ENCODE measurements around the gene BLM.

DNA sequence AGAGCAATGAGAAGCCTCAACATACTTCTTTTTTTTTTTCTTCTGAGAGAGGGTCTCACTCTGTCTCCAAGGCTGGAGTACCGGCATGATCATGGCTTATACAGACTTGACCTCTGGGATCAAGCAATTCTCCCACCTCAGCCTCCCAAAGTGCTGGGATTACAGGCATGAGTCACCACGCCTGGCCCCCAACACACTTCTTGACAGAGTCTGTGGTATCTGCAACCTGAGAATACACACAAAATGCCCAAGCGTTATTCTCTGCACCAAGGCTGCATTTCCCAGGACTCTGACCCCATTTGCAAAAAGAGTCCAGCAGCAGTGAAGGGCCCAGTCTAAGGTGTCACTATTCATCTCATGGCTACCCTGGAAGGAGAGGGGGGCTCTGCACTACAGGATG, 42.7 kb upstream of the BLM start:
- TF ChIP-seq, protein P1, sequence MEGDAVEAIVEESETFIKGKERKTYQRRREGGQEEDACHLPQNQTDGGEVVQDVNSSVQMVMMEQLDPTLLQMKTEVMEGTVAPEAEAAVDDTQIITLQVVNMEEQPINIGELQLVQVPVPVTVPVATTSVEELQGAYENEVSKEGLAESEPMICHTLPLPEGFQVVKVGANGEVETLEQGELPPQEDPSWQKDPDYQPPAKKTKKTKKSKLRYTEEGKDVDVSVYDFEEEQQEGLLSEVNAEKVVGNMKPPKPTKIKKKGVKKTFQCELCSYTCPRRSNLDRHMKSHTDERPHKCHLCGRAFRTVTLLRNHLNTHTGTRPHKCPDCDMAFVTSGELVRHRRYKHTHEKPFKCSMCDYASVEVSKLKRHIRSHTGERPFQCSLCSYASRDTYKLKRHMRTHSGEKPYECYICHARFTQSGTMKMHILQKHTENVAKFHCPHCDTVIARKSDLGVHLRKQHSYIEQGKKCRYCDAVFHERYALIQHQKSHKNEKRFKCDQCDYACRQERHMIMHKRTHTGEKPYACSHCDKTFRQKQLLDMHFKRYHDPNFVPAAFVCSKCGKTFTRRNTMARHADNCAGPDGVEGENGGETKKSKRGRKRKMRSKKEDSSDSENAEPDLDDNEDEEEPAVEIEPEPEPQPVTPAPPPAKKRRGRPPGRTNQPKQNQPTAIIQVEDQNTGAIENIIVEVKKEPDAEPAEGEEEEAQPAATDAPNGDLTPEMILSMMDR (IDR thresholded peaks at IDR 0.05 in 2 of 3, conservative IDR thresholded peaks at IDR 0.05 in 1 of 3; ENCODE audit: control insufficient read depth in 2 of 3, extremely low read depth in 1 of 3, insufficient read depth in 1 of 3, low read depth in 3 of 3, low read length in 3 of 3) = no peak
- TF ChIP-seq TBL1XR1 (IDR thresholded peaks at IDR 0.05; ENCODE audit: low read depth, low read length) = no peak
- no peak for TF ChIP-seq POLR2A (IDR thresholded peaks at IDR 0.05; ENCODE audit: low read depth, low read length)
- TF ChIP-seq RAD51 (IDR thresholded peaks at IDR 0.05) = no peak
- TF ChIP-seq CHD4 (IDR thresholded peaks at IDR 0.05) = no peak
- no peak for TF ChIP-seq HDAC6 (IDR thresholded peaks at IDR 0.05; ENCODE audit: unreplicated experiment)

All from GM12878 (cell line).